Head of caudate nucleus (tissue), 42 donors: ENCODE measurements around the gene PPP5C.
"Not testable (repeated sequence)": the region's sequence is repeated elsewhere in the genome, so short reads cannot be mapped to it uniquely, and the experiment has no call there.

Experiments used
- DNase-seq, 42 donors: peaks; one replicate each; pipeline versions ENCODE4 v3.0.0 to v3.0.0-alpha.2; 2020 to 2021; ENCODE audit warnings: mixed read lengths in 7 of 42
- intact Hi-C: fragments of 100-400 bp; cut with DNase I; formaldehyde crosslinking; loops from one replicate; pipeline ENCODE4 v1.15.0; 2022

PPP5C gene

DNA sequence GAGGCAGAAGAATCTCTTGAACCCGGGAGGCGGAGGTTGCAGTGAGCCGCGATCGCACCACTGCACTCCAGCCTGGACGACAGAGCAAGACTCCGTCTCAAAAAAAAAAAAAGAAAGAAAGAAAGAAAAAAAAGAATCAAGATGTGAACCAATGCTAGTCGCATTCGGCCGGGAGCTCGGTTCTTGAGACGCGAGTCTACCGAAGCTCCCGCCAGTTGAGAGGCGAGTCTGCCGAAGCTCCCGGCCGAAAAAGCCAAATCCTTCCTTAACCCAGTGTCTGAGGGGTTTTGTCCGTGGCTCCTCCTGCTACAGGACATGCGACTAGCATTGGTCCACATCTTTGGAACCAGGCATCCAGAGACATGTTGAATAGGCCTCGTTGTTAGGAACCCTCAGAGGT lies 68.0 kb downstream of the PPP5C start:
- intact Hi-C loops, DNase-seq: not testable (repeated sequence)

DNA sequence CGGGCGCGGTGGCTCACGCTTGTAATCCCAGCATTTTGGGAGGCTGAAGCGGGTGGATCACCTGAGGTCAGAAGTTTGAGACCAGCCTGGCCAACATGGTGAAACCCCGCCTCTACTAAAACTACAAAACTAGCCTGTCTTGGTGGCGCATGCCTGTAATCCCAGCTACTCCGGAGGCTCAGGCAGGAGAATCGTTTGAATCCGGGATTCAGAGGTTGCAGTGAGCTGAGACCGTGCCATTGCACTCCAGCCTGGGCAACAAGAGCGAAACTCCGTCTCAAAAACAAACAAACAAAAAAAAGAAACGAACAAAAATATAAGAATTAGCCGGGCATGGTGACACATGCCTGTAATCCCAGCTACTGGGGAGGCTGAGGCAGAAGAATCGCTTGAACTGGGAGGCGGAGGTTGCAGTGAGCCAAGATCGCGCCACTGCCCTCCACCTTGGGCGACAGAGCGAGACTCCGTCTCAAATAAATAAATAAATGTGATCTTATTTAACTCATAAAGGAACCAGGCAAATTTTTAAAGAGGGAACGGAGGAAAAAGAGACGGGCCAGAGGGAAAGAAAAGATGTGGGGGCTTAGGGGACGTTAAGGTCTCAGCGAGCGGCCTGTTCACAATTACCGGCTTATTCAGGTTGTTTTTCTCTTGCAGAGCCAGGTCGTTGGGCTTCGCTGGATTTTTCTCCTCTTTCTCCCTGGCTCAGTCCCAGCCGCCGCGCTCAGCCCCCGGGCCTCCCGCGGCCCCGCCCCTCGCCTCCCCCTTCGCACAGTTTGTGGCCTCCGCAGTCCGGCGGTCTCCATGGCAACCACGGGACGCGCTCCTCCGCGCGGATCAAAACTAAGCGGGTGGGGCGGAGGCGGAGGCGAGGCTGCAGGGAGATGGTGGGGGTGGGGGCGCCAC lies 69.2 kb downstream of the PPP5C start:
- DNase-seq, result peak; percentile 51 to 94 (median 86)
- intact Hi-C loops, result not testable (repeated sequence)

DNA sequence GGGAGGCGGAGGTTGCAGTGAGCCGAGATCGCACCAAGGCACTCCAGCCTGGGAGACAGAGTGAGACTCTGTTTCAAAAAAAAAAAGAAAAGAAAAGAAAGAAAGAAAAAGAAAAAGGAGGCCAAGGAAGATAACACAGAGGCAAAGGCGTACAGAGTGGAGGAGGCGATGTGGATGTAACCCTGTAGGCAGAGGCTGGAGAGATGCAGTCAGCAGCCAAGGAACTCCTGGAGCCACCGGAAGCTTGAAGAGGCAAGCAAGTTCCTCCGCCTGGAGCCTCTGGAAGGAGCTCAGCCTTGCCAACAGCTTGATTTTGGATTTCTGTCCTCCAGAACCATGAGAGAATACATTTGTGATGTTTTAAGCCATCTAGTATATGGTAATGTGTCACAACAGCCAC lies 73.2 kb downstream of the PPP5C start:
- intact Hi-C loops, result no loop called here
- DNase-seq, result no peak

DNA sequence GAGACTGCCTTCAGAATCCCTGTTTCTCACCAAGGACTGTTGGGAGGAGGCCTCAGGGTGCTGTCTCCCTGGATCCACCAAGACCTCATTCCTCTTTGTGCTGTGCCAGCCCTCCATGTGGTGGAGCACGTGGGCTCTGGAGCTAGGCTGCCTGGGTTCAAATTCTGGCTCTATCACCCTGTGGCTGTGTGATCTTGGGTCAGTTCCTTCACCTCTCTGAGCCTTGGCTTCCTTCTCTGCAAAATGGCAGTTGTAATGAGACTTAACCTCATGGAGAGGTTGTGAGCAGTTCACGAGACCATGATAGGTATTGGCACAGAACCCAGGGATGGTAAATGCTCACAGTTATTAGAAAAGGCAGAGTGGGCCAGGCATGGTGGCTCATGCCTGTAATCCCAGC lies 75.5 kb downstream of the PPP5C start:
- intact Hi-C loops, result no loop called here

DNA sequence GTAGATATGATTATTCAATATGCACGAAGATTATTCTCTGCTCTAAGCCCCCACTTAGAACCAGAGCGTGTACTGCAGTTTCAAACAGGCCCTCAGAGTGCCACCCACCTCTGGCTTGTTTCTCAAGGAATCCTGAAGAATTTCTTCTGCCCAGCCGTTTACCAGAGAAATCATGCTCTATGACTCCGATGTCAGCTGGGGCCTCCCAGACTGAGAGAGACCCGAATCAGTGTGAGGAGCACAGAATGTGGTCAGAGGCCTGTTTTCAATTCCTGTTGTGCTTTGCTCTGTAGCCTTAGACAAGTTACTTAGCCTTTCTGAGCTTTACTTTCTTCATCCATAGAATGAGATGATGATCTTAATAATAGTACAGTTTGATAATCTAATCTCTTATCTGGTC lies 76.3 kb downstream of the PPP5C start:
- intact Hi-C loops, result no loop called here
- DNase-seq, result no peak

More for the DNA sequence above, 75.5 kb downstream of the PPP5C start:
- no peak for DNase-seq

DNA sequence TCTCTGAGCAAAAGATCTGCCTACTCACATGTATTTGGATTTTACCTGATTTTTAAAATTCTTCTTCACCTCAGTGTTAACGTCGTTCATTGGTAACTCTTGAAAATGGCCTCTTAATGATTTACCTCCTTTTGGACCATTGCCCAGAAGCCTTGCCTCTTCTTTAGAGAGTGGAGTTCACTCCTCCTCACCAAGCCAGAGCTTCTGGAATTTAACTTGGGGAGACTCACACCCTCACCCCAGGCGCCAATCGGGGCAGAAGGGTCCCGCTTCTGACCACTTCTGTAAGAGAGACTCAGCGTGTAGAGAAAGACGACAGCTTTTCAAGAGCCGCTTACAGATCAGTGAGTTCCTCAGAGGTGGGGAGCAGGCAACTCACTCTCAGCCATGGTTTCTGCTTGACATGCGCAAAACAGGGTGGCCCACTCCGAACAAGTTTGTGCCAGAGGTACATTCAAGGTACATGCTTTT lies 79.2 kb downstream of the PPP5C start:
- DNase-seq, result peak in 12 of 42 donors; percentile 23 to 63 (median 40)
- intact Hi-C loops, result no loop called here

DNA sequence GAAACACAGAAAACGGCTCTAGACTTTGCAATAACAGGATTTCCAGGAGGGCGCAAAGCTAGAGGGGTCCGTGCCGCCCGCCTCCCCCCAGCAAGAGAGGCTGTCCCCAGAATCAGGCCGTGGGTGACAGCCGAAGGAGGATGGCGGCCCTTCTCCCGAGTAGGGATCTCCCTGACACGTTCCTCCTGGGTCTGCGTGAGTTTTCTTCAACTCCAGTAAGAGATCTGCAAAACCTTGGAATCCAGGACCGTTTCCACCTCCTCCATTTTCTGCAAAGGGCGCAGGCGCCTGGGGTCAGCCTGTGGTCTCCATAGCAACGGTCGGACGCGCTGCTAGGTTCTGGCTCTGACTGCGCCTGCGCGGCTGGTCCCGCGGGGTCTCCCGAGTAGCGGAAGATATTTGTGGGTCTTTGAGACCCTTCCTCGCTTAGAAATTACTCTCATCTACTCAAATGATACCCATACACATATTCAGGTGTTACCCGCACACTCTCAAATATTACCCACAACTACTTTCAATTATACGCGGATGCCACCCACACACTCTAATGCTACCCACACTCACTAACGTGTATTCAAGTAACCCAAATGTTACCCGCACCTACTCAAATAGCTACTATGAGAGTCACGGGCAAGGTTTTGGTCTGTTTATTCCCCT lies 79.7 kb downstream of the PPP5C start:
- intact Hi-C loops, result no loop called here
- peak; percentile 42 to 92 (median 82) for DNase-seq

DNA sequence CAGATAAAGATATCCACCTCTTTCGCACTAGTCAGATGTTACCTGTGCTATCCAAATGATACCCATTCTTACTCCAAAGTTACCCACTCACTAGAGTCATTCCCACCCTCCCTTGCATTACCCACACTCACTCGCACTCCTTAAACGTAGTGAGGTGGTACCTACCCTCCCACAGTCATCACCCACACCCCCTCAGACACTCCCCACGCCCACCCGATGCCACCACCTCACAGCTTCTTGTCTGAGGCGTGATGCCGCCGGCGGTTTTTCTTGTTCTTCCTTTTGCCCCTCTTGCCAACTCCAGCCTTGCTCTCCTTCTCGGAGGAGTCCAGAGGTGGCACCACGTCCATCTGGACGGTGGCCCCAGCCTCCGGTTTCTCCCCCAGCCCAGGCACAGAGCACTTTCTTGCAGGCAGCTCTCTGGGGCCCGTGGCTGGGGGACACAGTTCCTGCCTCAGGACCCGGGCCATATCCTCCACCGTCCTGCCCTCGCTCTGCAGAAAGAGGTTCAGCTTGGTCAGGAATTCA lies 80.7 kb downstream of the PPP5C start:
- peak in 10 of 42 donors; percentile 14 to 53 (median 38) for DNase-seq
- intact Hi-C loops, result no loop called here

DNA sequence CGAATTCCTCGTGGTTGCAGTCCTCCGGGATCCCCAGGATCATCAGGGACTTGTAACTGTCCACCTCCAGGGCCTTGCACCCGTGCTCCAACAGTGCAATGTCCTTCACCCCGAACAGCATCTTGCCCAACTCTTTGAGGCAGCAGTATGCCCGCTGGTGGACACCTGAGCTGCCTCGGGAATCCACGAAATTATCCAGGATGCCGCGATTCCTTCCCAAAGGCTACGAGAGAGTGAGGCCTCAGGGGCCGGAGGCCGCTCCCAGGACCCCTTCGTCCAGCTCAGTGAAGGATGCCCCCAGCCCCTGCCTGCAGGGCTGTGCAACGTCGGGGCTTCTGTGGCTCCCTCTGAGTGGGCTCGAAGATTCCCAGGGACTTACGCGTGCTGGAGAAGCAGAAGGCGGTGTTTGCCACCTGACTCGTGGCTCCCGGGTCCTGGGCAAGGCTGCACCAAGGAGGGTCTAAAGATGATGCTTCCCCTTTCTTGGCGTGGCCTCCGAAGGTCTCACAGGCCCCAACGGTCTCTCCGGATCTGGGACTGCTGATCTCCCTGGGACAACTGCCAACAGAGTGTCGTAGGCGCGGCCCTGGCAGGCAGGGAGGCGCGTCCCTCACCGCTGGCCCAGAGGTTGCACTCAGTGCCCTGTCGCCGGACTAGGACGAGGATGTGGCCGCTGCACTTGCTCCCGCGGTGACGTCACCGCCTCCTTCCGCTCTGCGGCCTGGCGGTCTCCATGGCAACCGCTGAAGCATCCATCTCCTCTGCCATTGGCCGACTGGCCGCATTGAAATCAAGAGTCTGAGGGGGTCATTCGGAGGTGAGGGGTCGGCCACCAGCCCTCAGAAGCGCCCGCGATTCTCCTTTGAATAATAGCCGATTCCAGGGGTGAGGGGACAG lies 81.6 kb downstream of the PPP5C start, which contains the start of gene PNMA8C:
Gene PNMA8C (minus strand): TSS at position 698 of the 897 bp plus-strand sequence. CDS start 577 bp downstream, at position 121.
- peak; percentile 78 to 95 (median 90) for DNase-seq
- intact Hi-C loops, result no loop called here

DNA sequence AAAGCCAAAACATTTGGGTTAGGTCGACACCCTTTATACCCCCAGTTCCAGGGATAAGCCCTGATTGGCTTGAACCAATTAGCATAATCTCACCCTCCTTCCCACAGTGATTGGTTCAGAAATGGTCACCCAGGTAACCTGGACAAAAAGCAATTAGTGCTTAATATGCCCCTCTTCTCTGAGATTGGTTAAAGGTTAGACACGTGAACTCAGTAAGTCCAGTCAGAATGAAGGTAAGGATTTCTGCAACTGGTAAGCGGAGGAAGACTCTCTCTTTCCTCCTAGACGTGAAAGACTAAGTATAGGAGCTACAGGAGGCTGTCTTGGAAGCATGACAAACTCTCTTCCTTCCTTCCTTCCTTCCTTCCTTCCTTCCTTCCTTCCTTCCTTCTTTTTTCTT lies 83.1 kb downstream of the PPP5C start:
- intact Hi-C loops, result no loop called here
- no peak for DNase-seq

DNA sequence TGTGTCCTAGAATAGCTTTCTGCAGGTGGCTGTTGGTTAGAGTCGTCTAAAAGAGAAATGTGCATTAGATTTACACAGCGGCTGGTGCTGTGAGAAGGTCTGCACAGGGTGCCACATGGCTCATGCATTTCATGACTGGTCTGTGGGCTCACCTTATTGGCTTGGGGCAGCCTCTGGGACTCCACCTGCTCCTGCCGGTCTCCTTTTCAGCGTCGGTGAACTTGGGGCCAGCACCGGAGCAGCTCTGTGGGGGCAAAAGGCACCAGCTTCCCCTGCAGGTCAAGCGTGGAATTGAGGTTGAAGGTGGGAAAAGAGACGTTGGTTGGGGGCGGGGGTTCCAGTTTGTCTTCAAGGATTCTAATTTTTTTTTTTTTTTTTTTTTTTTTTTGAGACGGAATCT lies 84.9 kb downstream of the PPP5C start:
- DNase-seq, result no peak
- intact Hi-C loops, result no loop called here

DNA sequence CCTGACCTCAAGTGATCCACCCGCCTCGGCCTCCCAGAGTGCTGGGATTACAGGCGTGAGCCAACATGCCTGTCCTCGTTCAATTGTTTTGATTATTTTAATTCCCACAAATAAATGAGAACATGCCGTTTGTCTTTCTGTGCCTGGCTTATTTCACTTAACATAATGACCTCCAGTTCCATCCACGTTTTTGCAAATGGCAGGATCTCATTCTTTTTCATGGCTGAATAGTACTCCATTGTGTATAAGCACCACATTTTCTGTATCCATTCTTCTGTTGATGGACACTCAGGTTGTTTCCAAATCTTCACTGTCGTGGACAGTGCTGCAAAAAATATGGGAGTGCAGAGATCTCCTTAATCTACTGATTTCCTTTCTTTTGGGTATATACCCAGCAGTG lies 86.6 kb downstream of the PPP5C start:
- intact Hi-C loops, DNase-seq: not testable (repeated sequence)

DNA sequence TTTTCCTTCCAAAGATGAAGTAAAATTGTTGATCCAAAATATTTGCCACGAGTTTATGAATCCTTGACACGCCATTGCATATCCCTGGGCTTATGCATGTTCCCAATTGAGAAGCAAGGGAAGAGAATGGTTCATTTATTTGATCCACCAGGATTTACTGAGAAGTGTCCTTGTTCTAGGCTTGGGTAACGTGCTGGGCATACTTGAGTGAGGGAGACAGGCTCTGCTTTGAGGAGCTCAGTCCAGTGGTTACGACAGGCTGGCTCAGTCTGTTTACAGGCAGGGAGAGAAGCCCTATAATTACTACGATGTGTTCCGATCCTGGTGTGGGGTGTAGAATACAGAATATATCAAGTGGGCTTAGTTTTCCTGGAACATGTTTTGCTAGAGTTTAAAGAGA lies 88.1 kb downstream of the PPP5C start:
- DNase-seq, result peak in 38 of 42 donors; percentile 32 to 90 (median 65)
- intact Hi-C loops, result no loop called here

DNA sequence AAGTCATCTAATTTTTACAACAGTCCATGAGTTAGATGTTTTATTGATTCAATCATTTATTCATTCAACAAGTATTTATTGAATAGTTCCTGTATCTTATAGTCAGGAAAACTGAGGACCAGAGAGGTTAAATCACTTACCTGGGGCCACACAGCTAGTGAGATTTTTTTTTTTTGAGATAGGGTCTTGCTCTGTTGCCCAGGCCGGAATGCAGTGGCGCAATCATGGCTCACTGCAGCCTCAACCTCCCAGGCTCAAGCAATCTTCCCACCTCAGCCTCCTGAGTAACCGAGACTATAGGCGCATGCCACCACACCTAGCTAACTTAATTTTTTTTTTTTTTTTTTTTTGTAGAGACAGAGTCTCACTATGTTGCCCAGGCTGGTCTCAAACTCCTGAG lies 88.8 kb downstream of the PPP5C start:
- DNase-seq, intact Hi-C loops: not testable (repeated sequence)
